H1 (cell line): ENCODE measurements around the gene SLC26A9. TPM values are rescaled to one million over a fixed set of nuclear protein-coding genes. Genes with fewer than 3 reads are reported as not detected.

Source experiments
- CTCF ChIA-PET: fragments of 300-600 bp; sonication (Branson Sonifier 250); formaldehyde crosslinking; loops from one replicate; lab custom pipeline; 2021; ENCODE audit not compliant: partially characterized antibody; lab: Charles Lee
- POLR2A ChIA-PET: fragments of 300-600 bp; sonication (Branson Sonifier 250); formaldehyde crosslinking; loops from one replicate; lab custom pipeline; 2021; ENCODE audit warnings: inconsistent platforms; ENCODE audit not compliant: partially characterized antibody; lab: Charles Lee
- DNase-seq, 2 experiments: peaks; one replicate each; pipeline versions ENCODE4 v3.0.0 to v3.0.0-alpha.2; 2010 to 2022; ENCODE audit warnings: low spot score in 2 of 2, low read depth in 1 of 2, mixed read lengths in 1 of 2
- FAIRE-seq: peaks from 2 replicates; lab custom pipeline; 2011; peaks lifted over from hg19 to GRCh38; lab: Jason Lieb, UNC
- H2AFZ ChIP-seq: 2 replicates; pipeline ENCODE4 v1.8.1; 2012; ENCODE audit warnings: low read length, inconsistent platforms
- H2AK5ac ChIP-seq: 2 replicates; pipeline ENCODE4 v1.6.1; 2013; ENCODE audit warnings: low read depth, low read length
- H2BK120ac ChIP-seq: replicated peaks from 2 replicates; pipeline ENCODE3; 2013; ENCODE audit warnings: low read depth, low read length, inconsistent platforms
- H2BK12ac ChIP-seq: 2 replicates; pipeline ENCODE4 v1.6.1; 2013; ENCODE audit warnings: low read depth, low read length
- H2BK15ac ChIP-seq: 2 replicates; pipeline ENCODE4 v1.6.1; 2013; ENCODE audit warnings: low read length
- H2BK20ac ChIP-seq: 2 replicates; pipeline ENCODE4 v1.6.1; 2013; ENCODE audit warnings: low read length
- H2BK5ac ChIP-seq: 2 replicates; pipeline ENCODE4 v1.6.1; 2013; ENCODE audit warnings: low read depth, low read length
- H3K14ac ChIP-seq: 2 replicates; pipeline ENCODE4 v1.6.1; 2013; ENCODE audit warnings: inconsistent platforms; ENCODE audit not compliant: insufficient read length
- H3K18ac ChIP-seq: 2 replicates; pipeline ENCODE4 v1.6.1; 2013; ENCODE audit warnings: low read length; ENCODE audit errors: extremely low read depth
- H3K23ac ChIP-seq: 2 replicates; pipeline ENCODE4 v1.6.1; 2013; ENCODE audit warnings: inconsistent platforms; ENCODE audit not compliant: insufficient read length
- H3K23me2 ChIP-seq: 2 replicates; pipeline ENCODE4 v1.6.1; 2013; ENCODE audit warnings: low read depth, low read length
- H3K27ac ChIP-seq: 2 replicates; pipeline ENCODE4 v1.6.1; 2011; ENCODE audit warnings: low read depth, low read length, inconsistent platforms
- H3K27me3 ChIP-seq, 4 experiments: replicated peaks in 1 of 4; 1 replicate in 1 of 4; 2 replicates in 3 of 4; pipeline versions ENCODE4 v1.6.1 to v1.8.1; 2011 to 2013; ENCODE audit warnings: low read length in 3 of 4, mild to moderate bottlenecking in 3 of 4, inconsistent platforms in 2 of 4, mixed read lengths in 2 of 4, moderate library complexity in 1 of 4; ENCODE audit not compliant: control insufficient read depth in 3 of 4, insufficient read depth in 3 of 4; ENCODE audit errors: extremely low read depth in 1 of 4
- H3K36me3 ChIP-seq, 4 experiments: 2 replicates each; pipeline versions ENCODE4 v1.6.1 to v1.8.1; 2011 to 2013; ENCODE audit warnings: mild to moderate bottlenecking in 4 of 4, low read length in 3 of 4, moderate library complexity in 2 of 4, control low read depth in 1 of 4, inconsistent platforms in 1 of 4; ENCODE audit not compliant: insufficient read depth in 4 of 4, control insufficient read depth in 2 of 4
- H3K4ac ChIP-seq: replicated peaks from 2 replicates; pipeline ENCODE3; 2013; ENCODE audit warnings: low read length, low read depth, mixed read lengths, inconsistent platforms; ENCODE audit not compliant: insufficient read length
- H3K4me1 ChIP-seq, 4 experiments: replicated peaks in 1 of 4; 1 replicate in 1 of 4; 2 replicates in 3 of 4; pipeline versions ENCODE4 v1.6.1 to v1.8.1; 2011 to 2013; ENCODE audit warnings: low read length in 3 of 4, inconsistent platforms in 2 of 4, mixed read lengths in 1 of 4; ENCODE audit not compliant: insufficient read depth in 4 of 4, control insufficient read depth in 3 of 4
- H3K4me2 ChIP-seq, 2 experiments: 2 replicates each; pipeline versions ENCODE4 v1.6.1 to v1.8.1; 2011 to 2013; ENCODE audit warnings: low read depth in 2 of 2, low read length in 2 of 2, control low read depth in 1 of 2, inconsistent platforms in 1 of 2, mild to moderate bottlenecking in 1 of 2; ENCODE audit not compliant: insufficient read depth in 1 of 2
- H3K4me3 ChIP-seq, 4 experiments: fragments of 200-600, 300-600 bp in 1 of 4; sonication (generic), shearing (Covaris generic), sonication (Bioruptor Twin) in 1 of 4; 2 replicates each; pipeline versions ENCODE4 v1.5.1 to v1.8.1; 2011 to 2016; ENCODE audit warnings: low read length in 4 of 4, low read depth in 3 of 4, control low read depth in 2 of 4, inconsistent platforms in 2 of 4, mild to moderate bottlenecking in 2 of 4, mixed read lengths in 1 of 4, moderate library complexity in 1 of 4; ENCODE audit not compliant: insufficient read depth in 2 of 4; ENCODE audit errors: extremely low read depth in 1 of 4
- H3K56ac ChIP-seq: replicated peaks from 2 replicates; pipeline ENCODE3; 2013; ENCODE audit warnings: low read depth, mild to moderate bottlenecking, mixed read lengths, low read length, inconsistent platforms; ENCODE audit not compliant: insufficient read length
- H3K79me1 ChIP-seq: 2 replicates; pipeline ENCODE4 v1.6.1; 2013; ENCODE audit warnings: low read depth, low read length, control low read depth
- H3K79me2 ChIP-seq, 2 experiments: 2 replicates each; pipeline versions ENCODE4 v1.6.1 to v1.8.1; 2012 to 2013; ENCODE audit warnings: low read length in 2 of 2, mild to moderate bottlenecking in 2 of 2, inconsistent platforms in 1 of 2; ENCODE audit not compliant: insufficient read depth in 2 of 2, control insufficient read depth in 1 of 2
- H3K9ac ChIP-seq, 4 experiments: replicated peaks in 1 of 4; 1 replicate in 1 of 4; 2 replicates in 3 of 4; pipeline versions ENCODE4 v1.6.1 to v1.8.1; 2011 to 2013; ENCODE audit warnings: low read depth in 3 of 4, low read length in 3 of 4, control low read depth in 2 of 4, mild to moderate bottlenecking in 2 of 4, moderate library complexity in 2 of 4, inconsistent platforms in 1 of 4; ENCODE audit errors: extremely low read depth in 1 of 4
- H3K9me3 ChIP-seq, 2 experiments: 2 replicates each; pipeline versions ENCODE4 v1.6.1 to v1.8.1; 2012 to 2013; ENCODE audit warnings: mild to moderate bottlenecking in 2 of 2, moderate library complexity in 2 of 2, control low read depth in 1 of 2, inconsistent platforms in 1 of 2, low read depth in 1 of 2, low read length in 1 of 2, mixed read lengths in 1 of 2; ENCODE audit not compliant: insufficient read depth in 2 of 2
- H4K20me1 ChIP-seq, 2 experiments: replicated peaks in 1 of 2; 2 replicates each; pipeline versions ENCODE3 to v1.8.1; 2011 to 2013; ENCODE audit warnings: inconsistent platforms in 2 of 2, low read length in 2 of 2, mild to moderate bottlenecking in 1 of 2; ENCODE audit not compliant: insufficient read depth in 2 of 2, control insufficient read depth in 1 of 2
- H4K5ac ChIP-seq: 2 replicates; pipeline ENCODE4 v1.6.1; 2013; ENCODE audit warnings: low read length, low read depth, mixed read lengths, inconsistent platforms; ENCODE audit not compliant: insufficient read length
- H4K8ac ChIP-seq: 2 replicates; pipeline ENCODE4 v1.8.0; 2013; ENCODE audit warnings: mild to moderate bottlenecking, moderate library complexity, low read length, inconsistent platforms; ENCODE audit not compliant: insufficient read depth; ENCODE audit errors: extremely low read depth
- H4K91ac ChIP-seq: replicated peaks from 2 replicates; pipeline ENCODE3; 2013; ENCODE audit warnings: low read length, mixed read lengths, inconsistent platforms; ENCODE audit not compliant: insufficient read length
- ASH2L ChIP-seq: fragments of 200-600, 300-600 bp; sonication (generic); IDR thresholded peaks from one replicate; pipeline ENCODE4 v1.7.1; 2017; ENCODE audit warnings: low read length
- BACH1 ChIP-seq: IDR thresholded peaks from 2 replicates; pipeline ENCODE4 v1.6.1; 2012; ENCODE audit warnings: low read length, improper control_type of control experiment
- CHD2 ChIP-seq: IDR thresholded peaks from 2 replicates; pipeline ENCODE4 v1.6.1; 2012; ENCODE audit warnings: low read length, improper control_type of control experiment
- GTF2F1 ChIP-seq: IDR thresholded peaks from 2 replicates; pipeline ENCODE4 v1.6.1; 2012; ENCODE audit warnings: low read depth, low read length, improper control_type of control experiment, borderline replicate concordance
- JUN ChIP-seq: IDR thresholded peaks from 2 replicates; pipeline ENCODE4 v1.6.1; 2011; ENCODE audit warnings: low read depth, mild to moderate bottlenecking, improper control_type of control experiment, low read length
- KDM5A ChIP-seq: fragments of 200-600 bp; IDR thresholded peaks from 2 replicates; pipeline ENCODE4 v1.7.1; 2012; ENCODE audit warnings: mild to moderate bottlenecking, low read length, inconsistent platforms, mixed read lengths
- POLR2AphosphoS5 ChIP-seq: IDR thresholded peaks from 2 replicates; pipeline ENCODE4 v1.6.1; 2011; ENCODE audit warnings: low read depth, low read length
- POU5F1 ChIP-seq: IDR thresholded peaks from 2 replicates; pipeline ENCODE4 v1.6.1; 2011; ENCODE audit warnings: low read depth, mild to moderate bottlenecking, low read length, moderate library complexity
- SIX5 ChIP-seq: IDR thresholded peaks from 2 replicates; pipeline ENCODE4 v1.6.1; 2011; ENCODE audit warnings: mild to moderate bottlenecking, low read depth, low read length
- TEAD4 ChIP-seq: IDR thresholded peaks from 2 replicates; pipeline ENCODE4 v1.6.1; 2012; ENCODE audit warnings: low read depth, low read length, inconsistent platforms, mixed read lengths
- WGBS, 2 experiments: shearing (Covaris generic) in 1 of 2; methylation state at CpG; one replicate each; pipeline versions ENCODE4 v1.1.6 to v1.1.7; 2013 to 2015; ENCODE audit warnings: low lambda C conversion rate in 2 of 2, mixed read lengths in 2 of 2, inconsistent platforms in 1 of 2, low coverage in 1 of 2, missing lambda C conversion rate in 1 of 2; ENCODE audit not compliant: insufficient replicate concordance in 2 of 2, insufficient coverage in 1 of 2, insufficient read length in 1 of 2; ENCODE audit errors: extremely low coverage in 1 of 2, missing lambda C conversion rate in 1 of 2; 5-methylcytosine and 5-hydroxymethylcytosine counted together
- polyA plus RNA-seq, 7 experiments: library from polyadenylated mRNA; depleted of rRNA in 3 of 7; stranded (reverse) in 5 of 7; unstranded in 2 of 7; fragments of >200 nt in 5 of 7; fragments of 200-250 nt in 2 of 7; gene quantifications; 1 replicate in 5 of 7; 2 replicates in 1 of 7; 4 replicates in 1 of 7; pipeline versions ENCODE4 v1.2.1 to v1.2.3, GENCODE V29; 2011 to 2013; ENCODE audit warnings: missing spikeins in 2 of 7, mixed read lengths in 2 of 7
- total RNA-seq: library from RNA; stranded (reverse); fragmentation: NEBNext Ultra II Directional; extraction: Animal tissue kit (Norgen Biotek cat#: 25700); gene quantifications from 2 replicates; pipeline ENCODE4 v1.2.1, GENCODE V29; 2021
- TF ChIP-seq, protein P1 (sequence below): IDR thresholded peaks from 2 replicates; pipeline ENCODE4 v1.6.1; 2012; ENCODE audit warnings: low read length, inconsistent platforms
- TF ChIP-seq, protein P2 (sequence below): IDR thresholded peaks from 2 replicates; pipeline ENCODE4 v1.6.1; 2012; ENCODE audit warnings: inconsistent platforms

SLC26A9 gene
- total and polyA plus RNA-seq, 2 of the 8 experiments (the other 6 are each of a cell fraction or from before 2014, with no cell fraction given), result not detected

DNA sequence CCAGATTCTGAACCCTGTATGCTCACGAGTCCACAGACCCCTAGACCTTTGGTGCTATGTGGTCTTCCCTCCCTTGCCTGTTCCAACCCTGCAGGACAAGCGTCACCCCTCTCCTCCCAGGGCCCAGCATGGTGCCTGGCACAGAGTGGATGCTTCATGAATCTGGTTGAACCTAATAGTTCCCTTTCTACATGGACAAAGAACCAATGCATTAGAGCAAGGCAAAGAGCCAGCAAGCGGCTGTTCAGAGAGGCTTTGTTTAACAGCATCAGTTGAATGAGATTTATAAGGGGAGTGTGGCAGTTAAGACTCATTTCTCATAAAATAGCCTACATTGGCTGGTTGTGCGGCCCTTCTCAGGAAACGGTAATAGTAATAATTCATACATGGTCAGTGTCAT is 14.9 kb downstream of the SLC26A9 start:
- DNase-seq, result no peak
- H2BK15ac ChIP-seq, result 0 out of 2 replicates have a peak overlapping the region, but pooled peaks have one; percentile 46
- no peaks in the 10 kb centered on the region for H4K20me1 ChIP-seq
- no peak for TF ChIP-seq JUN
- TF ChIP-seq, protein P1, sequence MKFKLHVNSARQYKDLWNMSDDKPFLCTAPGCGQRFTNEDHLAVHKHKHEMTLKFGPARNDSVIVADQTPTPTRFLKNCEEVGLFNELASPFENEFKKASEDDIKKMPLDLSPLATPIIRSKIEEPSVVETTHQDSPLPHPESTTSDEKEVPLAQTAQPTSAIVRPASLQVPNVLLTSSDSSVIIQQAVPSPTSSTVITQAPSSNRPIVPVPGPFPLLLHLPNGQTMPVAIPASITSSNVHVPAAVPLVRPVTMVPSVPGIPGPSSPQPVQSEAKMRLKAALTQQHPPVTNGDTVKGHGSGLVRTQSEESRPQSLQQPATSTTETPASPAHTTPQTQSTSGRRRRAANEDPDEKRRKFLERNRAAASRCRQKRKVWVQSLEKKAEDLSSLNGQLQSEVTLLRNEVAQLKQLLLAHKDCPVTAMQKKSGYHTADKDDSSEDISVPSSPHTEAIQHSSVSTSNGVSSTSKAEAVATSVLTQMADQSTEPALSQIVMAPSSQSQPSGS, result no peak
- no peak for TF ChIP-seq CHD2
- no peak for TF ChIP-seq SIX5
- no peak for TF ChIP-seq ASH2L
- no peak for TF ChIP-seq TEAD4
- TF ChIP-seq, protein P2, sequence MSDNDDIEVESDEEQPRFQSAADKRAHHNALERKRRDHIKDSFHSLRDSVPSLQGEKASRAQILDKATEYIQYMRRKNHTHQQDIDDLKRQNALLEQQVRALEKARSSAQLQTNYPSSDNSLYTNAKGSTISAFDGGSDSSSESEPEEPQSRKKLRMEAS, result no peak
- no peak for TF ChIP-seq GTF2F1
- no peak for TF ChIP-seq POLR2AphosphoS5
- no peak for TF ChIP-seq POU5F1
- TF ChIP-seq KDM5A, result no peak
- no peak for TF ChIP-seq BACH1
- TF ChIP-seq, all 59 proteins: peak for 0
- no peaks in the 10 kb centered on the region for H3K79me1 ChIP-seq
- H2BK120ac ChIP-seq, result no peak overlapping the region
- no peaks in the 10 kb centered on the region for H3K79me2 ChIP-seq
- WGBS, 2 experiments, result 85% methylated on average over 5 of the region's 5 CpGs; no CpG with 5 or more reads in 1 of the 2 experiments
- no peak overlapping the region for H3K4ac ChIP-seq
- no peak overlapping the region for H3K23ac ChIP-seq
- no peak overlapping the region for H3K4me3 ChIP-seq
- H3K14ac ChIP-seq, result no peak overlapping the region
- no peak overlapping the region for H3K18ac ChIP-seq
- H3K56ac ChIP-seq, result no peak overlapping the region
- no peak overlapping the region for H2BK5ac ChIP-seq
- no peaks in the 10 kb centered on the region; the same call in 1 of the 2 replicates for H3K23me2 ChIP-seq
- ChIA-PET POLR2A (no interaction called here), CTCF (interaction anchor here (1.4 to 14.5 kb wide), 6 partner anchors 10 to 50 kb away, joined by 3 to 394 read pairs (median 5); no protein-coding TSS in a partner anchor)
- no peak overlapping the region for H3K27ac ChIP-seq
- no peak overlapping the region for H4K8ac ChIP-seq
- H2BK12ac ChIP-seq, result no peak overlapping the region; the same call in 1 of the 2 replicates
- no peak overlapping the region for H4K5ac ChIP-seq
- no peak overlapping the region for H2BK20ac ChIP-seq
- FAIRE-seq, result no peak
- H2AK5ac ChIP-seq, result no peak overlapping the region
- H3K9ac ChIP-seq, result no peak overlapping the region
- no peaks in the 10 kb centered on the region for H3K36me3 ChIP-seq
- H3K9me3 ChIP-seq, result no peaks in the 10 kb centered on the region
- H3K27me3 ChIP-seq, result no peaks in the 10 kb centered on the region
- H3K4me2 ChIP-seq, result no peak overlapping the region
- H3K4me1 ChIP-seq, result peaks cover 0 to 5% (median 3%) of the 10 kb centered on the region in 4 experiments; a peak in 2 of 7 replicates
- no peak overlapping the region for H4K91ac ChIP-seq
- no peak overlapping the region for H2AFZ ChIP-seq
